ENCODE data around the gene KRTAP5-8.
"Not testable (repeated sequence)": the region's sequence is repeated elsewhere in the genome, so short reads cannot be mapped to it uniquely, and the experiment has no call there.

- not testable (repeated sequence) for TF ChIP-seq EGR1 (IDR thresholded peaks at IDR 0.05; ENCODE audit: low read depth in 2 of 2); NR2F2 (IDR thresholded peaks at IDR 0.05); CTCF (IDR thresholded peaks at IDR 0.05; ENCODE audit: low read depth, low read length, missing input control); SP1 (IDR thresholded peaks at IDR 0.05); GABPA (IDR thresholded peaks at IDR 0.05 in 1 of 2, conservative IDR thresholded peaks at IDR 0.05 in 1 of 2); RAD21 (IDR thresholded peaks at IDR 0.05); YY1 (IDR thresholded peaks at IDR 0.05); ZBTB33 (IDR thresholded peaks at IDR 0.05); RXRA (IDR thresholded peaks at IDR 0.05)
- TF ChIP-seq, protein P1, sequence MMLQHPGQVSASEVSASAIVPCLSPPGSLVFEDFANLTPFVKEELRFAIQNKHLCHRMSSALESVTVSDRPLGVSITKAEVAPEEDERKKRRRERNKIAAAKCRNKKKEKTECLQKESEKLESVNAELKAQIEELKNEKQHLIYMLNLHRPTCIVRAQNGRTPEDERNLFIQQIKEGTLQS (IDR thresholded peaks at IDR 0.05), result not testable (repeated sequence)
Observed at GRCh38 chr11:71539971-71540370, 2.1 kb downstream of the KRTAP5-8 start.
